Mesothelial cell of epicardium (in vitro differentiated cells): ENCODE results near the gene NFE2L3. TPM values are rescaled to one million over a fixed set of nuclear protein-coding genes. Genes with fewer than 3 reads are reported as not detected.
"Not testable (repeated sequence)": the region's sequence is repeated elsewhere in the genome, so short reads cannot be mapped to it uniquely, and the experiment has no call there.

ENCODE experiments used
- DNase-seq, 2 experiments: peaks; one replicate each; pipeline ENCODE4 v3.0.0; 2021; ENCODE audit warnings: low spot score in 2 of 2; ENCODE audit not compliant: unreplicated experiment in 2 of 2
- H3K27ac Mint-ChIP-seq: 2 replicates; pipeline ENCODE4 v1.8.0; 2021; ENCODE audit warnings: mixed read lengths
- H3K27me3 Mint-ChIP-seq: 2 replicates; pipeline ENCODE4 v1.8.0; 2021; ENCODE audit warnings: low read depth, mixed read lengths
- H3K36me3 Mint-ChIP-seq: 2 replicates; pipeline ENCODE4 v1.8.0; 2021; ENCODE audit warnings: mixed read lengths
- H3K4me1 Mint-ChIP-seq: 2 replicates; pipeline ENCODE4 v1.8.0; 2021; ENCODE audit warnings: mixed read lengths
- H3K4me3 Mint-ChIP-seq: 2 replicates; pipeline ENCODE4 v1.8.0; 2021; ENCODE audit warnings: mild to moderate bottlenecking, moderate library complexity, mixed read lengths
- H3K9me3 Mint-ChIP-seq: 2 replicates; pipeline ENCODE4 v1.8.0; 2021; ENCODE audit warnings: mixed read lengths
- CTCF ChIP-seq: fragments of 200-600 bp; sonication (generic); IDR thresholded peaks from one replicate; pipeline ENCODE4 v1.5.0; 2021; ENCODE audit warnings: antibody characterized with exemption; ENCODE audit not compliant: unreplicated experiment
- total RNA-seq: library from RNA; stranded (reverse); gene quantifications from 3 replicates; pipeline ENCODE4 v1.2.1, GENCODE V29; 2021

NFE2L3 gene
- total RNA-seq, 1 donor from 2014 or later: 11.8 TPM

- Mint-ChIP-seq H3K27me3 (no peaks in the 10 kb centered on the region), H3K9me3 (no peaks in the 10 kb centered on the region), H3K4me3 (no peak overlapping the region), H3K36me3 (no peaks in the 10 kb centered on the region), H3K27ac (no peak overlapping the region), H3K4me1 (peaks cover 16% of the 10 kb centered on the region)
- TF ChIP-seq CTCF: no peak
- no peak for DNase-seq
These were observed 8.5 kb upstream of the NFE2L3 start for GRCh38 chr7:26143298-26144048.

DNA sequence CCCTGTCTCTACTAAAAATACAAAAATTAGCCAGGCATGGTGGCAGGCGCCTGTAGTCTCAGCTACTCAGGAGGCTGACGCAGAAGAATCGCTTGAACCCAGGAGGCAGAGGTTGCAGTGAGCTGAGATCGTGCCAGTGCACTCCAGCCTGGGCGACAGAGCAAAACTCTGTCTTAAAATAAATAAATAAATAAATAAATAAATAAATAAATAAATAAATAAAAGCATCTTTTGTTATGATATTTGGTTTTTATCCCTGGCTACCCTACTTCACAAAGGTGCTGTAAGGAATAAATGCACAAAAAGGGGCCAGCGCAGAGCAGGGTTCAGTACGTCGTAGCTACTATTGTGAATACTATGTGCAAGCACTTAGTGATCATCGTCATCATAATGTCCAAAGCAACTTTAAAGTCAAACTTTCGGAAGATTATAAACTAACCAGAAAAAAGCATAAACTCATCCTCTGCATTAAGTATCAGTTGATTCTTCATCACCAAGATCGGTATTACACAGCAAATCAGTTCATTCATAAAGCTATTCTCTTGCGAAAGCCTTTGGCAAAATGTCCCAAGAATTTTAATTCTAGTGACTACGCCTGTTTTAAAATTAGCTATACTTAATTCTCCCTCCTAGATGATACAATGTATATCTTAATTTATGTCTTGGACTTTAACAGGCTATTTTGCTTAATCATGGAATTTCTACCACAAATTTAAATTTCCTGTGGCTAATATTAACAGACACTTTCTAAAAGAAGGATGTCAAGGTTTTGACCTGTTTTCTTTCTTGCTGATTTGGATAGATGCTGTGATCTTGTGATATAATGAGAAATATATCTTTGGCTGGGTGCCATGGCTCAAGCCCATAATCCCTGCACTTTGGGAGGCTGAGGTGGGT is 7.6 kb upstream of the NFE2L3 start:
- no peak for TF ChIP-seq CTCF
- H3K27ac Mint-ChIP-seq: no peak overlapping the region
- H3K9me3 Mint-ChIP-seq: no peaks in the 10 kb centered on the region

GRCh38 chr7:26145238-26145637 is 6.8 kb upstream of the NFE2L3 start:
- Mint-ChIP-seq H3K4me3 (no peak overlapping the region), H3K9me3 (no peaks in the 10 kb centered on the region), H3K36me3 (no peaks in the 10 kb centered on the region), H3K27me3 (peaks cover 3% of the 10 kb centered on the region), H3K27ac (no peak overlapping the region), H3K4me1 (peaks cover 16% of the 10 kb centered on the region)
- TF ChIP-seq CTCF: no peak
- no peak for DNase-seq

More for the DNA sequence above, 7.6 kb upstream of the NFE2L3 start:
- DNase-seq: no peak
- Mint-ChIP-seq H3K4me3 (no peak overlapping the region), H3K4me1 (peaks cover 16% of the 10 kb centered on the region), H3K36me3 (no peaks in the 10 kb centered on the region), H3K27me3 (no peaks in the 10 kb centered on the region)

DNA sequence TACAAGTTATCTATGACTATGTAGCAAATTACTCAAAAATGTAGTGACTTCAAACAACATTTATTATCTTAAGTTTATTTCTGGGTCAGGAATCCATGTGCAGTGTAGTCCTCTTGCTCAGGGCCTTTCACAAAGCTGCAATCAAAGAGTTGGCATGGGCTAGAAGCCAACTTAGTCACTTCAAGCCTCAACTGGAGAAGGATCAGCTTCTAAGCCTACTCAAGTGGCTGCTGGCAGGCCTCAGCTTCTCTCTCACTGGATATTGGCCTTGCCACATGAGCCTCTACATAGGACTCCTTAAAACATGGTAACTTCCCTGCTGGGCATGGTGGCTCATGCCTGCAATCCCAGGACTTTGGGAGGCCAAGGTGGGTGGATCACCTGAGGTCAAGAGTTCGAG is 5.0 kb upstream of the NFE2L3 start:
- Mint-ChIP-seq H3K36me3 (no peaks in the 10 kb centered on the region), H3K27me3 (peaks cover 20% of the 10 kb centered on the region), H3K4me1 (peaks cover 18% of the 10 kb centered on the region), H3K4me3 (no peak overlapping the region), H3K9me3 (no peaks in the 10 kb centered on the region), H3K27ac (no peak overlapping the region)
- DNase-seq: no peak
- no peak for TF ChIP-seq CTCF

DNA sequence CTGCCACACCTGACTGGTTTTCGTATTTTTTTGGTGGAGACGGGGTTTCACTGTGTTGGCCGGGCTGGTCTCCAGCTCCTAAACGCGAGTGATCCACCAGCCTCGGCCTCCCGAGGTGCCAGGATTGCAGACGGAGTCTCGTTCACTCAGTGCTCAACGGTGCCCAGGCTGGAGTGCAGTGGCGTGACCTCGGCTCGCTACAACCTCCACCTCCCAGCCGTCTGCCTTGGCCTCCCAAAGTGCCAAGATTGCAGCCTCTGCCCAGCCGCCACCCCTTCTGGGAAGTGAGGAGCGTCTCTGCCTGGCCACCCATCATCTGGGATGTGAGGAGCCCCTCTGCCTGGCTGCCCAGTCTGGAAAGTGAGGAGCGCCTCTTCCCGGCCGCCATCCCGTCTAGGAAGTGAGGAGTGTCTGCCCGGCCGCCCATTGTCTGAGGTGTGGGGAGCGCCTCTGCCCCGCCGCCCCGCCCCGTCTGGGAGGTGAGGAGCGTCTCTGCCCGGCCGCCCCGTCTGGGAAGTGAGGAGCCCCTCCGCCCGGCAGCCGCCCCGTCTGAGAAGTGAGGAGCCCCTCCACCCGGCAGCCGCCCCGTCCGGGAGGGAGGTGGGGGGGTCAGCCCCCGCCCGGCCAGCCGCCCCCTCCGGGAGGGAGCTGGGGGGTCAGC is 4.2 kb upstream of the NFE2L3 start:
- not testable (repeated sequence) for H3K27ac Mint-ChIP-seq, H3K9me3 Mint-ChIP-seq, H3K4me3 Mint-ChIP-seq, DNase-seq, H3K36me3 Mint-ChIP-seq
- Mint-ChIP-seq H3K4me1 (peaks cover 18% of the 10 kb centered on the region), H3K27me3 (peaks cover 20% of the 10 kb centered on the region)

GRCh38 chr7:26148307-26148700 is 3.7 kb upstream of the NFE2L3 start:
- H3K9me3 Mint-ChIP-seq, H3K4me3 Mint-ChIP-seq, DNase-seq, H3K36me3 Mint-ChIP-seq, H3K27ac Mint-ChIP-seq: not testable (repeated sequence)
- Mint-ChIP-seq H3K27me3 (peaks cover 24% of the 10 kb centered on the region), H3K4me1 (peaks cover 22% of the 10 kb centered on the region)
